Stimulated activated memory B cell treated with anti-CD40 and anti-IgM and Interleukin-4, amounts not matched to agents 10 μg/mL and 1 μg/mL and 100 μg/mL, for 72 hours (primary cell): ENCODE measurements around the gene ATP6V0E2.

Experiments used
- ATAC-seq: fragments of 150-1000 bp; cut with Tn5 transposase; 2 replicates; pipeline ENCODE4 v1.10.0; 2021
- H3K27ac Mint-ChIP-seq: one replicate; pipeline ENCODE4 v1.8.0; 2022; ENCODE audit warnings: mild to moderate bottlenecking, mixed read lengths
- H3K27me3 Mint-ChIP-seq: one replicate; pipeline ENCODE4 v1.8.0; 2022; ENCODE audit warnings: mixed read lengths
- H3K36me3 Mint-ChIP-seq: one replicate; pipeline ENCODE4 v1.8.0; 2022; ENCODE audit warnings: mixed read lengths
- H3K4me1 Mint-ChIP-seq: one replicate; pipeline ENCODE4 v1.8.0; 2022; ENCODE audit warnings: mixed read lengths
- H3K4me3 Mint-ChIP-seq: one replicate; pipeline ENCODE4 v1.8.0; 2022; ENCODE audit warnings: mild to moderate bottlenecking, moderate library complexity, mixed read lengths
- H3K9me3 Mint-ChIP-seq: one replicate; pipeline ENCODE4 v1.8.0; 2022; ENCODE audit warnings: mixed read lengths

The ATP6V0E2 gene

DNA sequence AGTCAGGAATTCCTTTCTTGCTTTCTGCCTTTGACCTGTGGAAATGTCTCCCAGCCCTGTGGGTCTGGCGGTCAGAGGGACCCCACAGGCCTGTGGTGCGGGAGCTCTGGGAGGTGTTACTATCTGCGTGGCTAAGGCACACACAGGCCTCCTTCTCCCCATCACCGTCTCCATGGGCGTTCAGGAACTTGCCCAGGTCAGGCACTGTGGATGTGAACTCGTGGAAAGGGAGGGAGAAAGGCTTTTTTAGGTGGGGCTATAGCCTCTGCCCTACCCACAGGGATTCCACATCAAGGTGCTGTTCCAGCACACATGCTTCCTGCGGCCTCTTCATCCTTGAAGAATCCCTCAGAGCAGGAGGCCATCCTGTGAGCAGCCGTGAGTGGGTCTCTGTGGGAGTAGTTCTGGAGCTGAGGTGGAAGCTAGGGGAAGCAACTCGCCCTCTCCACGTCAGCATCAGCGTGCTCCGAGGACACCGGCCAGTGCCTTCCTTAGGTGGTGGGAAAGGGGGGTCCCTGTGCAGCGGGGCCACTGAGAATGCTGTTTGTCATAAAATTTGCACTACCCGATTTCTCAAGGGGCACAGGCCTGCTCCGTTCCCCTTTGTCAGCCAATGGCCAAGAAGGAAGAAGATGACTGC, 7.5 kb upstream of the ATP6V0E2 start:
- Mint-ChIP-seq H3K9me3 (no peaks in the 10 kb centered on the region), H3K36me3 (peaks cover 17% of the 10 kb centered on the region), H3K4me1 (peaks cover 29% of the 10 kb centered on the region), H3K4me3 (no peak overlapping the region), H3K27ac (no peak overlapping the region), H3K27me3 (no peaks in the 10 kb centered on the region)
- ATAC-seq, result no peak

DNA sequence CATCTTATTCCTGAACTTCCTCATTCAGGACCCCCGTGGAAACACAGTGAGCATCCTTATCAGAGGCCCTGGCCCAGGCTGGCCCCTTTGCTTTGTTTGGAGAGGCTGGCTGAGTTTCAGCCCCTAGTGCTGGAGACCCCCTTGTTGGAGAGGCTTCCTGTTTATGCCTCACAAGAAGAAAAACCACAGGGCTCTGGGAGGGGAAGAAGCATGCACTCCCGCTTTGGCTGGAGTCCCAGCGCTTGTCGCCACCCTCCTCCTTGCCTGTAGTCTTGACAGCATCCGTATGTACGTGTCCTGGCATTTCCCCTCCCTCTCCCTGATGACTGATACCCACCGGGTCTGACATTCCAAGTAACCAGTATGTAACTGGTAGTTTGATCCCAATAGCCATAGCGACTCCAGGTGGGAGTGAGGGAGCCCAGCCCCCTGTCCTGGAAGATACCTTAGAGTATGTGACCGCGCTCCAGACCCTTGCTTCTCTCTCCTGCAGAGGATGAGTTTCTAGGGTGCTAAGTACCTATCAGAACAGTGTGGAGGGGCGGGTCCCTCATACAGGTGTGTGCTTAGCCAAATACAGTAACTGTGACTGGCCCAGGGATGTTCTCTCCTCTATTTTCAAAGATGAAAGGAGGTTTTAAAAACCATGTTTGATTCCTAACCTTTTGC, 6.9 kb upstream of the ATP6V0E2 start:
- Mint-ChIP-seq H3K9me3 (no peaks in the 10 kb centered on the region), H3K4me3 (no peak overlapping the region), H3K4me1 (peaks cover 35% of the 10 kb centered on the region), H3K27me3 (no peaks in the 10 kb centered on the region), H3K27ac (no peak overlapping the region), H3K36me3 (peaks cover 12% of the 10 kb centered on the region)
- ATAC-seq, result no peak

DNA sequence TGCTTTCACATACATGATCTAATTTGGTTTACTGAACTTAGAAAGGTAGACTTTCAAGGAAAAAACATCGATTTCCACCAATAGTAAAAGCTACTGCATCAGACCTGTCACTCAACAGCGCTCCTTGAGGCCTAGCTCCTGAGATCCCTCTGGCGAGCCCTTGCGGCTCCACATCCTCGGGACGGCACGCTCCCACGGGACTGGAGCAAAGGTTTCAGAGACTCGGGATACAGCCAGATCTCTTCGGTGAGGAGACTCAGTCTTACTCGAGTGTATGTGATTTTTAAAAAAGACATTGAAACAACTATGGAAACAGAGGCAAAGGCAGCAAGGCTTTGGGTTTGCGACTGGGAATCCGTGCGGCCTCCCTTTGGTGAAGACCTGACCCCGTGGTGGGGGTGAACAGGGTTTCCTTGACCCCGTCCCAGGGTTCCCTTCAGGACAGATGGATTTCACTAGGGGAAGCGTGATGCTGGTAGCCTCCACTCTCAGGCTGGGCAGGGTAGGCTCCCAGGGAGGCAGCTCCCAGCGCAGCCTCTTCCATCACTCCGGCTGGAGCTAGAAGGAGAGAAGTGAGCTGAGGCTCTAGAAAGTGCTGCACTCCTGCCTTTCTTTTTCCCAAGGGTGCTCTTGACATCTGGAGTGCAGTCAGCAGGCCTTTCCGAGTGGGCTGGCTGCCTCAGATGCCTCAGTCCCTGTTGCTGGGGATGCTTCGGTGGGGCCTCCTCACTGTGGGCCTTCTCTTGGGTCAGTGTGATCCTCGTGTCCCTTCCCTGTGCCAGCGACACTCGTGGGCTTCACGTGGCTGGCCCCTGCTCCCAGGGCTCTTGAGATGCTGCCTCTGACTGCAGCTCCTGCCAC, 5.8 kb upstream of the ATP6V0E2 start:
- H3K36me3 Mint-ChIP-seq, result peaks cover under 1% of the 10 kb centered on the region
- H3K9me3 Mint-ChIP-seq, result no peaks in the 10 kb centered on the region
- H3K4me1 Mint-ChIP-seq, result peaks cover 43% of the 10 kb centered on the region
- H3K27me3 Mint-ChIP-seq, result no peaks in the 10 kb centered on the region
- no peak overlapping the region for H3K27ac Mint-ChIP-seq
- no peak for ATAC-seq
- no peak overlapping the region for H3K4me3 Mint-ChIP-seq

DNA sequence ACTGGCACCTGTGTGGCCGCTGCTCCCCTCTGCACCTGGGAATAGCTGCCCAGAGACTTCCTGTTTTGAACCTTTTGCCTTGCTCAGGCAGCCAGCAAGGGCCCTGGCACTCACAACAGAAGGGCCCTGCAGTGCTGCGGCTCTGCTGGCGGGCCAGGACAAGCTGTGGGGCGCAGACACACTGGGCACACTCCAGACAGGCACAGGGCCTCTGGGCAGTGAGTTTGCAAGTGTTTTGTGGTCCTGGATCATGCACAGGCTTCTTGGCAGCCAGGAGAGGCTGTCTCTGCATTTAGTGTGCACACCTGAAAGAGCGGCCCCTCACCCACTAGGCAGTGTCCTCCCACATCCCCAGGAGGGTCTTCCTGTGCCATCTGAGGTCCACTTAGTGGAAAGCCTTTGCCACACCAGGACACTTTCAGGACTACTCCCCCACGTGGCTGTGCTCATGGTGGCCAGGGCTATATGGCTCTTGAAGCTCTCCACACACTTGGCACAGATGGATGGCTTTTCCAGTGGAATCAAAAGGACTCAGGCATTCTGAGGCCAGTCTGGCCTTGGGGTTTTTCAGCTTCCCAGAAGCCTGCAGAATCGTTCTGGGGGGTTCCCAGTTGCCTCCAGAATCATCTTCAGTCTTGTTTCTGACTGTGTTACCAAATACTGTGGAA, 5.0 kb upstream of the ATP6V0E2 start:
- H3K4me3 Mint-ChIP-seq, result no peak overlapping the region
- no peak overlapping the region for H3K27ac Mint-ChIP-seq
- no peaks in the 10 kb centered on the region for H3K27me3 Mint-ChIP-seq
- no peak for ATAC-seq
- no peaks in the 10 kb centered on the region for H3K36me3 Mint-ChIP-seq
- peaks cover 45% of the 10 kb centered on the region for H3K4me1 Mint-ChIP-seq
- no peaks in the 10 kb centered on the region for H3K9me3 Mint-ChIP-seq

DNA sequence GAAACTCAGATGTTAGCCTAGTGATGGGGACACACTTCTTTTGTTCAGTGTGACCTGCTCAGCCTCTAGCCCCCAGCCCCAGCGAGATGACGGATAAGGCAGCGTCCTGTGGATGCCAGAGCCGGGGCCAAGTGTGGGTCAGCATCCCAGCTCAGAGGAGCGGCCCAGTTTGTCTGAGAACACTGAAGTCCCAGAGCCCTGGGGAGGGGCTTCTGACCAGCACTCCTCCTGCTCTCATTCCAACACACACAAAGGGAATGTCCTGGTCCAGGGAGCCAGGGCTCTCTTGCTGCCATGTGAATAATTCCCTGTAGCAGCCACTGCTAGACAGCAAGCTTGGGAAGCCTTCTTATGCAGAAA, 4.5 kb upstream of the ATP6V0E2 start:
- Mint-ChIP-seq H3K36me3 (no peaks in the 10 kb centered on the region), H3K27ac (no peak overlapping the region), H3K4me1 (peaks cover 49% of the 10 kb centered on the region), H3K27me3 (no peaks in the 10 kb centered on the region), H3K4me3 (no peak overlapping the region), H3K9me3 (no peaks in the 10 kb centered on the region)
- ATAC-seq, result no peak

DNA sequence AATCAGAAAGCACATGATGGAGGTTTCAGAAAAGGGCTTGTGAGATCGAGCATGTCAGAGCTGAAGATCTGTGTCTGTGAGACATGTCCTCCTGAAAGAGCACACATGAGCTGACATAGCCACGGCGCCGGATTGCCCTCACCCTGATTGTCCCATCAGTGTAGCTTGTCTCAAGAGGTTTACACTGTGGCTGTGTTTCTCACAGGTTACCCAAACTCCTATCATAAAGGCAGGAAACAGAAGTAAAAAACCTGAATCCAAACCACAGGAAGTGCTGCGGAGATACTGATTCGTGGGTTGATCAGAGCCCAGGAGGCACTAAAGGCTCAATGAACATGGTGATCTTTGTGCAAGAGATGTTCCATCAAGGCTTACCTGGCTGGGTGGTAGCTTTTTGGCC, 3.9 kb upstream of the ATP6V0E2 start:
- no peak overlapping the region for H3K27ac Mint-ChIP-seq
- no peaks in the 10 kb centered on the region for H3K27me3 Mint-ChIP-seq
- ATAC-seq, result no peak
- no peaks in the 10 kb centered on the region for H3K9me3 Mint-ChIP-seq
- no peak overlapping the region for H3K4me3 Mint-ChIP-seq
- H3K4me1 Mint-ChIP-seq, result peaks cover 55% of the 10 kb centered on the region
- no peaks in the 10 kb centered on the region for H3K36me3 Mint-ChIP-seq

DNA sequence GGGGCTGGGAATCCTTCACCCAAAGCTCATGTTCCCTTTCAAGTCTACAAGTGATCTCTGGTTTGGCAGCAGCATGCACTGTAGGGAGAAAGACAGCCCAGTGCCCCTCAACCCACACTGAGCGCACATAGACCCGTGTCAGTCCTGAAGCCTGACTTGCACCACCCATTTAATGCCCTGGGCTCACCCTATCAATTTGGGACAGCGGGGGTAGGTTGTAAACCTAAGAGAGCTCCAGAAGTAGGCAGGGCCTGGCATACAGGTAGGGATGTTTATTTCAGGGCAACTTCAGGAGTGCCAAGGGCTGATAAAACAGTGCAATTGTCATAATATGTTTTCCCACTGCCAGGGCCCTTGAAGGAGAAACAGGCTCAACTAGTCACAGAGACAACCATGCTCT, 3.5 kb upstream of the ATP6V0E2 start:
- Mint-ChIP-seq H3K9me3 (no peaks in the 10 kb centered on the region), H3K36me3 (no peaks in the 10 kb centered on the region), H3K4me1 (peaks cover 59% of the 10 kb centered on the region), H3K27me3 (no peaks in the 10 kb centered on the region), H3K27ac (no peak overlapping the region), H3K4me3 (no peak overlapping the region)
- ATAC-seq, result no peak

DNA sequence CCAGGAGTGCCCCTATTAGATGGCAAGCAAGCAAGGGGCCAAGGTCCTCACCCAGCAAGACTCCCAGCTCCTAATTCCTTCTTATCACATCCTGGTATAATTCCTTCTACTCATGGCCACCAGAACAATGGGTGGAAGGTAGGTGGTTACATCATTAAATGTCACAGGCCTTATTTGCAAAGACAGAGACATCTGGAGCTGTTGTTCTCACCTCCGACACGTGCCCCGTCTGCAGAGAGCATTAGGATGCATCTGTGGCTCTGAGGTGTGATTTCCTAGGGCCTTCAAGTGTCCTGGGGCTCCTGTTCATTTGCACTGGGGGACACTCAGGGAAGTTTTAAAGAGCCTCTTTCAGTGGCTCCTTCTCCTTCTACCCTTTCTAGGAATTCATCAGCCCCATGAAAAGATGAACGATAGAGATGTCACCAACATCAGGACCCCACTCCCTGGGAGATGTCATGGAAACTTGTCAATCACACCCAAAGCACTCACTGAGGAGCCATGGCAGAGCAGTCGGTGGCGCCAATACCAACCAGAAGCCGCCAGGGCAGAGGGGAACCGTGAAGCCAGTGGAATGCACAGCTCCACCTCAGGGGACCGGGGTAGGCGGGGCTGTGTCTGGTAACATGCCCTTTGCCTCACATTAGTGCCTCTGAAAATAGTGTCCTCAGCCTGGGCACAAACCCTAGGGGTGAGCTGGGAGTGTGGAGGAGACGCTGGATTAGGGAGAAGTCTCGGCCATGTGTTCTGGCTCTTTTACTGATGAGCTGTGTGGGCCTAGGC, 2.9 kb upstream of the ATP6V0E2 start:
- Mint-ChIP-seq H3K36me3 (no peaks in the 10 kb centered on the region), H3K27ac (no peak overlapping the region), H3K27me3 (no peaks in the 10 kb centered on the region), H3K9me3 (no peaks in the 10 kb centered on the region), H3K4me1 (peaks cover 59% of the 10 kb centered on the region), H3K4me3 (no peak overlapping the region)
- no peak for ATAC-seq

DNA sequence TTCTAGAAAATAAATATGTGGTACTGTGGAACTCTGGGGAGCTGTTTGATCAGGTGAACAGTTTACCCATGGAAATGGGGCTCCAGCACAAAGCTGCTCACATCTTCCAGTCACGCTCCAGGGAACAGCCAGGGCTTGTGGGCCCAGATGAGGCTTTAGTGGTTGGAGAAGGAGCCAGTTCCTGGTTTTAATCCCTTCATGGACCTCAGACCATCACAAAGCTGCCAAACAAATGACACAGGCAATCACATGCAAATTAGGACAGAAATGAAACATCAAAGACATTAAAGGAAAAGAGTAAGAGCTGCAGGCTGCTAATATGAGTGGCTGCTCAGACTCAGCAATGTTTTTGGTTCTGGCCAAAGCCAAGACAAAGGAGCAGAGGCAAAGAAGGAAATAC, 2.2 kb upstream of the ATP6V0E2 start:
- H3K27ac Mint-ChIP-seq, result no peak overlapping the region
- no peaks in the 10 kb centered on the region for H3K36me3 Mint-ChIP-seq
- peaks cover 58% of the 10 kb centered on the region for H3K4me1 Mint-ChIP-seq
- no peak for ATAC-seq
- H3K9me3 Mint-ChIP-seq, result no peaks in the 10 kb centered on the region
- H3K27me3 Mint-ChIP-seq, result no peaks in the 10 kb centered on the region
- H3K4me3 Mint-ChIP-seq, result no peak overlapping the region

DNA sequence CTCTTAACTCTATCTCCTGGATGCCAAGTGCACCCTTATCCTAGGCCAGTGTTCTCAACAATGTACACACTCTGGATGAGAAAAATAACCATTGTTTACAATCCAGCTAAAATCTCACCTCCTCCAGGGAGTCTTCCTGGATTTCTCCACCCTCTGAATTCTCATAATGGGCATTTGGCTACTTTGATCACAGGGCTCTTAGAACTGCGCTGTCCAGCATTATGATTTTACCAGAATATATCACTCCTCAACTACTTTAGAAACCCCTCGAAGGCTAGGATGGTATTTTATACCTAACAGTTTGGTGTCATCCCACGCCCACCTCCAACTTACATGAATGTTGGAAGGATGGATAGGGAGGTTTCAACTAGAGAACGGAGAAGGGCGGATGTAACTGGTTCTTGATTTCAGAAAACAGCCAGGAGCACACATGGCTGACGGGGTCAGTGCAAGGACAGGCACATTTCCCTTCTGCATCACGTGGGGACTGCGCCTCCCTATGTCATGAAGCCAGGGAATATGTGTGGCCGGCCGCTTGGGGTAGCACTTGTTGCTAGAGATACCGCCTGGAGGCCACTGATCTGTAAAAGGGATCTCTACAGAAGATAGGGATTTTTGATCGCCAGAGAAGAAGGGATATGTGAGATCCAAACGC, 1.2 kb upstream of the ATP6V0E2 start:
- Mint-ChIP-seq H3K27me3 (no peaks in the 10 kb centered on the region), H3K4me3 (peak overlapping the region; percentile 80), H3K36me3 (no peaks in the 10 kb centered on the region), H3K9me3 (no peaks in the 10 kb centered on the region), H3K4me1 (peaks cover 58% of the 10 kb centered on the region), H3K27ac (peak overlapping the region; percentile 75)
- ATAC-seq, result no peak

DNA sequence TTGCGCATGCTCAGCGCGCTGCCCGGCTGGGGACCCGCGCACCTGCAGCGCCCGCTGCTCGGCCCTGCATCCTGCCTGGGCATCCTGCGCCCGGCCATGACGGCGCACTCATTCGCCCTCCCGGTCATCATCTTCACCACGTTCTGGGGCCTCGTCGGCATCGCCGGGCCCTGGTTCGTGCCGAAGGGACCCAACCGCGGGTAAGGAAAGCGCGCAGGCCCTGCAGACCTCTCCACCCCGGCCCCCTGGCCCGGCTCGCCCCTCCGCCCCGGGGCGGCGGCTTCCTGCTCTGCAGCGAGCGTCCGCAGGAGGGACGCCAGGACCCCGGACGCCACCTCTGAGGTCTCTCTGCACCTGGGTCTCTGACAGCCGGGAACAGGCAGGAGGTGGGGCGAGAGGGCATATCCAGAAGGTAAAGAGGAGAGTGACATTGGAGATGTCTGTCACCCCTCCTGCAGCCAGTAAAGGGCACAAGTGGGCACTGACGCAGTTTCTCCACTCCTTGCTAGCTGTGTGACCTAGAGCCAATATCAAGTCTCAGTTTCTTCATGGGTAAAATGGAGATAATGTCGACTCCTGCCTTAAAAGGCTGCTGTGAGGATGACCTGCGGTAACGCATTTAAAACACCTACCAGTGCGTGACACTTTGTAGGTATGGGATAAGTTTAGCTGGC, 338 bp downstream of the ATP6V0E2 start:
- peak; percentile 51 for ATAC-seq
- peaks cover 50% of the 10 kb centered on the region for H3K4me1 Mint-ChIP-seq
- H3K9me3 Mint-ChIP-seq, result no peaks in the 10 kb centered on the region
- H3K36me3 Mint-ChIP-seq, result no peaks in the 10 kb centered on the region
- peak overlapping the region; percentile 80 for H3K4me3 Mint-ChIP-seq
- H3K27me3 Mint-ChIP-seq, result no peaks in the 10 kb centered on the region
- peak overlapping the region; percentile 75 for H3K27ac Mint-ChIP-seq

DNA sequence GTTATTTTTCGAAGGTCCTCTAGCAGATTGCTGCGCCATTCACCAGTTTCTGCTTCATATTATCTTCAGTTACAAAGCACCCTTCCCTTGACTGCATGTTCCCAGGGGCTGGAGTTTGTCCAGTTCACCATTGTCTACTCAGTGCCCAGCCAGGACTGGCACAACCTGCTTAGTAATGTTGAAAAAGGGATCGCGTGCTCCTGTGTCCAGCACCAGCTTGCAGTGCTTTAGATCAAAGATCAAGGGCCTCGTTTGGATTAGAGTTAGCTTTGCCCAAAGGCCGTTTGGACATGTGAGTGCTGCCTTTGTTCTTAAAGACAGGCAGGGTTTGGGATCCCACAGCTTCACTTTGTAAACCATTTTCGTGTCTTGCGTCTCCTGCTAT, 867 bp downstream of the ATP6V0E2 start:
- no peaks in the 10 kb centered on the region for H3K36me3 Mint-ChIP-seq
- peaks cover 47% of the 10 kb centered on the region for H3K4me1 Mint-ChIP-seq
- no peaks in the 10 kb centered on the region for H3K27me3 Mint-ChIP-seq
- H3K4me3 Mint-ChIP-seq, result peak overlapping the region; percentile 80
- no peaks in the 10 kb centered on the region for H3K9me3 Mint-ChIP-seq
- ATAC-seq, result no peak
- H3K27ac Mint-ChIP-seq, result peak overlapping the region; percentile 75

DNA sequence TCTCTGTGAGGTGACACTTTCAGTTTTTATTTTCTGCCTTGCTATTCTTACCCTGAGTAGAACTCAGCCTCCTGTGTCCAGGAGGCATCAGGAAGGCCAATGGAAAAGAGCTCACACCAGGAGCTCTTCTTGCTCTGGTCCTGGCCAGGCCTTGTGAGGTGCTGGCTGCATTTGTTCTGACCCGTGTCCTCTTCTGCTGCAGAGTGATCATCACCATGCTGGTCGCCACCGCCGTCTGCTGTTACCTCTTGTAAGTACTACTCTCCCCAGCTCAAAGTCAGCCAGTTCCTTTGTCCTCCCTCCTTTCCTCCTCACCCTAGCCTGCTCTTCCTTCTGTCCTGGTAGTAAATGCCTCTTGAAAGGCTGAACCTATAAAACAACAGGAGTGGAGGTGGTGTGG, 1.6 kb downstream of the ATP6V0E2 start:
- peaks cover 40% of the 10 kb centered on the region for H3K4me1 Mint-ChIP-seq
- peak overlapping the region; percentile 18 for H3K4me3 Mint-ChIP-seq
- no peak for ATAC-seq
- H3K27me3 Mint-ChIP-seq, result no peaks in the 10 kb centered on the region
- H3K27ac Mint-ChIP-seq, result no peak overlapping the region
- no peaks in the 10 kb centered on the region for H3K9me3 Mint-ChIP-seq
- H3K36me3 Mint-ChIP-seq, result no peaks in the 10 kb centered on the region

DNA sequence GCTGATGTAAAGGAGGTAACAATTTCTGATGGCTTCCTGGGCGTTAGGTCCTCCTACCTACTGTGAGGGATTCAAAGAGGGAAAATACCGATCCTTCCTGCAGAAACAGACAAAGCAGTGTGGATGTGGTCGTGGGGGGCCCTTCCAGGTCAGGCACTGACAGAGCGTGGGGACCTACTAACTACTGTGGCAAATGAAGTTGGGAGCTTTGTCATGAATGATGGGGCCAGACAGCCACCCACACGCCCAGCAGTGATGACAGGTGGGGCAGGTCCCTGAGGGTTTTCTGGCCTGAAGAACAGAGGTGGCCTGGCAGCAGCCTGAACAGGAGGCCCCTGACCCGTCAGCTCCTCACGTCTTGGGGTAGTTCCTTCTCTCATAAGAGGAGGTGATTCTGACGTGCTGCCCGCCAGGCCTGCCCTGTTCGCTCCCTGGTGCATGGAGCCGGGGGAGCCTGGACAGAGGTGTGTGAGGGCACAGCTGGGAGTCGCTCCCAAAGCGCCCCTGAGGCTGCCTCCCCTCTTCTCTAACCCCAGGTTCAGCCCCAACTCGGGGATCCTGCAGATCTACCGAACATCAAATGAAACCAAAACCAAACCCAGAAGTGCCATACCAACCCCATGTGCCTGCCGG, 4.2 kb downstream of the ATP6V0E2 start:
- no peak overlapping the region for H3K27ac Mint-ChIP-seq

More for the DNA sequence above, 4.2 kb downstream of the ATP6V0E2 start:
- Mint-ChIP-seq H3K4me3 (no peak overlapping the region), H3K9me3 (no peaks in the 10 kb centered on the region), H3K36me3 (no peaks in the 10 kb centered on the region), H3K27me3 (no peaks in the 10 kb centered on the region), H3K4me1 (peaks cover 22% of the 10 kb centered on the region)
- no peak for ATAC-seq
